ENCODE results near the gene EML4.
"Not testable (repeated sequence)": the region's sequence is repeated elsewhere in the genome, so short reads cannot be mapped to it uniquely, and the experiment has no call there.

The EML4 gene

DNA sequence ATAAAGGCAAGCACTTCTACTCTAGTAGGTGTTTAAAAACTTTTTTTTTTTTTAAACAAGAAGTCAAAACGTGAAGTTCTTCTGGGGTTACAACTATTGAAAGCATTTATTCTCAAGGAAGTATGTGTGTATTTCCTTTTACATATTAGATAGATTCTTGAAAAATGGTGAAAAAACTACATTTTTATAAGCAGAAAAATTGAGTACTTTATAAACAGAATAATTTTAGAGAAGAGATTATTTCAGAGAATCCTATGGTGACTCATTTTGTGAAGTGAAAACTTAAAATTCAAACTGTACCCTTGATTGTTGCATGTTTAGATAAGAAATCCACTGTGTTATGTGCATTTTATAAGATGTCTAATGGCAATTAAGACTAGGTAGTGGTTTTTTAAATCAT is 2.9 kb downstream of the EML4 start:
- DNase-seq (ENCODE audit: low spot score) = no peak

DNA sequence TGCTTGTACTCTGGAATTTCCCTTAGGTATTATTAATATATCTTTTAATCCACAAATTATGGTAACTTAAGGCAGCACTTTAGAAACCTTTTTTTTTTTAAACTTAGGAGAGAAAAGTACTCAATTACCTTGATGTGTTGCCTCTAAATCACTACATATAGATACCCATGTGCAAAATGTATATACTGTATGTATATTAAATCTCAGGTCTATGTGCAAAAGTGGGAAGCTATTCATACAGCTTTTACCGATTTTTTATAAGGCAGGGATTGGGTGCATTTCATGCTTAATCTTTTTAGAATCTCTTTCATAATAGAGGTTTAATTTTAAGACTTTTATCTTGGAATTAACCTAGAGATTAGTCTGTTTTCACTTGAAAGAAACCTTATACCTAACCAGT is 3.4 kb downstream of the EML4 start:
- no peak for DNase-seq (ENCODE audit: low spot score)

DNA sequence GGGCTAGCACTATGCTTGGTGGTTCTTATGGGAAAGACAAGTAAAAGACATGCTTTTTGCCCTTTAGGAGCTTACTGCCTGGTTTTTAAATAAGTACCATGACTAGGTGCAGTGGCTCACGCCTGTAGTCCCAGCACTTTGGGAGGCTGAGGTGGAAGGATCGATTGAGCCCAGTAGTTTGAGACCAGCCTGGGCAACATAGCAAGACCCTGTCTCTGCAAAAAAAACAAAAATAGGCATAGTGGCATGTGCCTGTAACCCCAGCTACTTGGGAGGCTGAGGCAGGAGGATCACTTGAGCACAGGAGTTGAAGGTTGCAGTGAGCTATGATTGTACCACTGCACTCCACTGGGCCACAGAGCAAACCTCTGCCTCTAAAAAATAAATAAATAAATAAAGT is 4.3 kb downstream of the EML4 start:
- DNase-seq (ENCODE audit: low spot score) = not testable (repeated sequence)

DNA sequence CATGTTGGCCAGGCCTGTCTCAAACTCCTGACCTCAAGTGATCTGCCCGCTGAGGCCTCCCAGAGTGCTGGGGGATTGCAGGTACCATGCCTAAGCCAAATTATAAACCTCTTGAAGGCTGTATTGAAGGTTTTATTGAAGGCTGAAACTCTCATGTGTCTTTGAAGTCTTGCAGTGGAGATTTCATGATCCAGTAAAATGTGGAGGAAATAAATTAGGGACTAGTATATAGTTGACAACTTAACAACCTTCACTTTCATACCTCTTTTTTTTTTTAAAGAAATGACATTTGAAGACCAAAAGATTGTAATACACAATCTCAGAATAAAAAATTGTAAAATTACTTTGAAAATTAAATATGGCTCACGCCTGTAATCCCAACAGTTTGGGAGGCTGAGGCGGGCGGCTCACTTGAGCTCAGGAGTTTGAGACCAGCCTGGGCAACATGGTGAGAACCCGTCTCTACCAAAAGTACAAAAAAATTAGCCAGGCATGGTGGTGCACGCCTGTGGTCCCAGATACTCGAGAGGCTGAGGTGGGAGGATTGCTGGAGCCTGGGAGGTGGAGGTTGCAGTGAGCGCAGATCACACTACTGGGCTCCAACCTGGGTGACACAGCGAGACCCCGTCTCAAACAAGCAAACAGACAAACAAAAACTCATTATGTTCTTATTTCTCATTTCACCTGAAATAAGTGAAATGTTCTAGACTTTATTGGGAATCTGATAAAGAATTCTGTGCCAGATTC is 8.0 kb downstream of the EML4 start:
- no peak for DNase-seq (ENCODE audit: low spot score)

DNA sequence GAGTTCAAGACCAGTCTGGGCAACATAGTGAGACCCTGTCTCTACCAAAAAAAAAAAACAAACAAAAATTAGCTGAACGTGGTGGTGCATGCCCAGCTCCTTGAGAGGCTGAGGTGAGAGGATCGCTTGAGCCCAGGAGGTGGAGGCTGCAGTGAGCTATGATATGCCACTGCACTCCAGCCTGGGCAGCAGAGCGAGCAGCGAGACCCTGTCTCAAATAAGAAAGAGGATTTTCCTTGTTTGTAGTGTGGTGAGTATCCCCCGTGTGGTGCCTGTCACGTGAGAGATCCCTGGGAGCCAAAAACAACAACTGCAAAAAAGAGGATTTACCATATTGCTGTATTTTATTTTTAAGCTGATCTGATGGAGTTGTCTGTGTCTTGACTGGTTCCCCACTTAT is 9.2 kb downstream of the EML4 start:
- DNase-seq (ENCODE audit: low spot score) = no peak

DNA sequence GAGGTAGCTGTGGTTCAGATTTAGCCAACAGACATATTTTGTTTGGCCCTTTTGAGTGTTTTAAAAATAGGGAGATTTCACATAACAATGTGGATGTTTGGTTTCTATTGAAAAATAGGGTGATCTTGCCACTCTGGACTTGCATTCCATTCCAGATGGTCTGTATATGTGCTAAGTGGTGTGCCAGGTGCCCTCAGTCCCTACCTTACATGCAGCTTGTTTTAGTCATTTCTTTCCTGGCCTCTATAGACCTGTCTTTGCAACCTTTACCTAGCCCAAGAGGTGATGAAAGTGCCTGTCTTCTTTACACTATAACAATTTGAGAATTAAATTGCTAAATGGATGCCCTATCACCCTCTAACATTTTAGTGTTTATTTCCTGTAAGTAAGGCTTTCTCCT is 11.1 kb downstream of the EML4 start:
- no peak for DNase-seq (ENCODE audit: low spot score)

DNA sequence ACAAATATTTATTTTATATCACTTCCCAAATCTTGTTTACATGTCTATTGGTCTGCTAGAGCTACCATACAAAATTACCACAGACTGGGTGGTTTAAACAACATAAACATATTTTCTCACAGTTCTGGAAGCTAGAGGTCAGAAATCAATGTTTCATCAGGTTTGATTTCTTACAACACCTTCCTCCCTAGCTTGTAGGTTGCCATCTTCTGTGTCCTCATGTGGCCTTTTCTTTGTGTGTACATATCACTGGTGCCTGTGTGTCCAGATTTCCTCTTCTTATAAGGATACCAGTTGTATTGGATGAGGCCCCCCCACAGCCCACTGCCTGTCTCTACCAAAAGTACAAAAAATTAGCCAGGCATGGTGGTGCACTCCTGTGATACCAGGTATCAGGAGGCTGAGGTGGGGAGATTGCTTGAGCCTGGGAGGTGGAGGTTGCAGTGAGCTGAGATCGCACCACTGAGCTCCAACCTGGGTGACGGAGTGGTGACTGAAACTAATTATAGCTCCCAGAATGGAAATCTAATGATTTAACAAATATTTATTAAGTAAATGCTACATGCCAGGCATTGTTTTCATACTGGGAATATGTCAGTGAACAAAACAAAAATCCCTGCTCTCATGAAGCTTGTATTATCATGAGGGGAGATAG is 13.6 kb downstream of the EML4 start:
- no peak for DNase-seq (ENCODE audit: low spot score)

DNA sequence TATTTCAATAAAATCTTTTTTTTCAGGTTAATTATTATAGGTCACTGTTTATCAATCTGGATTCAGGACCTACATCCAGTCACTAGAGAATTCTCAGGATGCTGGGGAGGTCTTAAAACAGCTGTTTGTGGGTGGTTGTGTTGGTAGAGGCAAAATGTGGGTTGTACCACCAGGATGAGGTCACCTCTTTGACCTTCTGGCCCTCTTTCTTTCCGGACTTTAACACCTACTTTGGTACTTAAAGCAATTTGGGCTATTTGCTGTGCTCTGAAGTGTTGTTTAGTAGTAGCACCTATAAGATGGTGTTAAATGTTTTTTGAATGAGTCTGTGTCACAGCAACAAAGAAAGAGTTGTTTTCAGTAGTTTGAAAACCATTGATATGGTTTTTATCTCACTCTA is 14.6 kb downstream of the EML4 start:
- no peak for DNase-seq (ENCODE audit: low spot score)

DNA sequence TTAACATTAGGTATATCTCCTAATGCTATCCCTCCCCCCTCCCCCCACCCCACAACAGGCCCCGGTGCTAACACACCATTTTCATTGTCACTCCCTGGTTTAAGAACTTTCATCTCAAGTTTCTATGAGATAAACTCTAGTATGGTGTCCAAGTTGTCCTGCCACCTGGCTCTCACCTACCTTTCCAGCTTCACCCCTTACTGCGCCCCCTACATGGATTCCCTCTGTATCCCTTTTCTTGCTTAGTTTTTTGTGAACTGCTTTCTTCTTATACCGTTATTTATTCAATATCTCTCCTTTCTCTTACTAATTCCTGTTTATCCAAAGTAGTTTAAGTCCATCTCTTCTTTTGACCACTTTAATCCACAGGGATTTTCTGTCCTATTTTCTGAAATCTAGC is 15.2 kb downstream of the EML4 start:
- no peak for DNase-seq (ENCODE audit: low spot score)

DNA sequence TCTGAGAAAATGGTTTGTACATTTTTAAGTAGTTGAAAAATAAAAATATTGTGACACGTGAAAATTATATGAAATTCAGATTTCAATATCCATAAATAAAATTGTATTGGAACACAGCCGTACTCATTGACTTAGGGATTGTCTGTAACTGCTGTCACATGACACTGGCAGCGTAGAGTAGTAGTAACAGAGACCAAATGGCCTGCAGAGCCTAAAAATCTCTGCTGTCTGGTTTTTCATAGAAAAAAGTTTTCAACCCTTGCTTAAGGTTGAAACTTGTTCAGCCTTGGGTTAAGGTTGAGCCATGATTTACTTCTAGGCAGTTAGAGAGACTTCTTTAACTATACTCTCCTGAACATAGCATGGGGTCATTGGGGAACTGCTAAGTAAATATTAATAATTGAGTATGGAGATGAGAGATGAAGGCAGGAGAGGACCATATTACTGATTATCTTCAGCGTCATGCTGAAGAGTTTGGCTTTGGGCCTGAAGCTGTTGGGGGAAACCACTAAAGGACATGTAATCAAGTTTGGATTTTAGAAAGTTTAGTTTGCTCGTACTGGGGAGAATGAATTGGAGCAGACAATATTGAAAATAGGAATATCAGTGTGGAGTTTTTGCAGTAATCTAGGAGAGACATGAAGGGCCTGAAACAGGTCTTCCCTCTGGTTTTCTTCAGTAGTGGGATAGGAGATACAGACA is 16.2 kb downstream of the EML4 start:
- DNase-seq (ENCODE audit: low spot score) = no peak

DNA sequence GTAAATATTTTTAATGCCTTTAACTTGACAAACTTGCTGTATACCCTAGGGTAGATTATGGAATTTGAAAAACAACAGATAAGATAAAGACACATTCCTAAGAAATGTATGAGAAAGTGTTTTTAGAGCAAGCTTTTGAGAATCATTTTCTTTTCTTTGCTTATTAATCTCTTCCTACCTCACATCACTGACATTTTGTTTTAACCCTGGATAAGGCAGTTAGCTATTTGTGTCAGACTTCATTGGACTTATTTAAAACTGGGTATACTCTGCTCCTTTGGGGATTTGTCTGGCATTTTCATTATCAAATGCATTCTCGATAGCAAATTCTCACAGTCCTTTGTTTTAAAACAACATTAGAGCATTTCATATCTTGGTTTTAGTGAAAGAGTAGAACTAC is 17.2 kb downstream of the EML4 start:
- DNase-seq (ENCODE audit: low spot score) = no peak

DNA sequence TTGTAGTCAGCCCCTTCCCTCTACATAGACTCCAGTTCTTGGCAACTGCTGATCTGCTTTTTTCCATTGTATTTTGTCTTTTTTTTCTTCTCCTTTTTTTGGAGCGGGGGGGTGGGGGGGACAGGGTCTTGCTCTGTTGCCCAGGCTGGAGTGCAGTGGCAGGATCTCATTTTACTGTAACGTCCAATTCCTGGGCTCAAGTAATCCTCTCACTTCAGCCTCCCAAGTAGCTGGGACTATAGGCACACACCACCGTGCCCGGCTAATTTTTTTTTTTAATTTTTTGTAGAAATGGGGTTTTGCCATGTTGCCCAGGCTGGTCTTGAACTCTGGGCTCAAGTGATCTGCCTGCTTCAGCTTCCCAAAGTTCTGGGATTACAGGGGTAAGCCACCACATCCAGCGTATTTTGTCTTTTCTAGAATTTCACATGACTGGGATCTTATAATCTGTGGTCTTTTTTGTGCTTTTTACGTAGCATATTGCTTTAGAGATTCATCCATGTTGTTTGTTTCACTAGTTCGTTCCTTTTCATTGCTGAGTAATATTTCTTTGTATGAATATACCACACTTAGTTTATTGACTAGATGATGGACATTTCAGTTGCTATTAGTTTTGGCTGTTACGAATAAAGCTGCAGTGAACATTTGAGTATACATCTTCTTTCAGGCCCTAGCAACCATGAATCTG is 17.9 kb downstream of the EML4 start:
- no peak for DNase-seq (ENCODE audit: low spot score)

DNA sequence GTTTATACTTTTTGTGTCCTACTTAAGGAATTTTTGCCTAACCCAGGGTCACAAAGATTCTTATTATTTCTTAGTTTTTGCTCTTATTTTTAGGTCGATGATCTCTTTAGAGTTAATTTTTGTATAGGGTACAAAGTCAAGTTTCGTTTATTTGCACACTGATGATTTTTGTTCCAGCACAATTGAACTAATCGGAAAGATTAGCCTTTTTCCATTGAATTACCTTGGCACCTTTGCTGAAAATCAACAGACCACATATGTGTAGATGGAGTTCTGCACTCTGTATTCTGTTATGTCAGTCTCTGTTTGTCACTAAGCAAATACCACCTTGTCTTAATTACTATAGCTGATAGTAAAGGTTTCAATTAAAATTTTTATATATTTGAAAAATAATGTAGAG is 18.7 kb downstream of the EML4 start:
- no peak for DNase-seq (ENCODE audit: low spot score)

DNA sequence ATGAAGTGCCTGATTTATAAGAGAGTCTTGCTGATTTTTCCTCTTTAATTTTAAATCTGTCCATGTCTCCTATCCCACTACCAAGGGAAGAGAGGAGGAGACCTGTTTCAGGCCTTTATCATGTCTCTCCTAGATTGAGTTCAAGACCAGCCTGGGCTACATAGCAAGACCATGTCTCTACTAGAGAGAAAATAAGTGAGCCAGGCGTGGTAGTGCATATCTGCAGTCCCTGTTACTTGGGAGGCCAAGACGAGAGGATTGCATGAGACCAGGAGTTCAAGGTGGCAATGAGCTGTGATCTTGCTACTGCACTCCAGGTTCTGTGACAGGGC is 20.0 kb downstream of the EML4 start:
- DNase-seq (ENCODE audit: low spot score) = no peak

DNA sequence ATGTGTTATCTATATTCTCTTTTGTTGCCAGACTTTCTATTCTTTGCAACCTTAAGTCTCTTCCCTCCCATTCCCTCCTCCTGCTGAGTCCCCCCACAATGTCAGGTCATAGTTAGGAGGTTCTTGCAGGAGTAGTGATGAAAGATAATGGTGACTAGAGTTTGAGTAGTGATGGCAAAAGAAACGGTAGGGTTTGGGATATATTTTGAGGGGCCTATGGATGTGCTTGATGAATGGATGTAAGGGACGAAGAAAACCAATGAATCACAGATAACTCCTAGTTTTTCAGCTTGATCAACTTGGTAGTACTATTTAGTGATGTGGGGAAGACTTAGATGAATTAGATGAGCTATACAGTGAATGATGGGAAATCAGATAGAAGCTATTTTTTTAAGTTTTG is 21.0 kb downstream of the EML4 start:
- no peak for DNase-seq (ENCODE audit: low spot score)

DNA sequence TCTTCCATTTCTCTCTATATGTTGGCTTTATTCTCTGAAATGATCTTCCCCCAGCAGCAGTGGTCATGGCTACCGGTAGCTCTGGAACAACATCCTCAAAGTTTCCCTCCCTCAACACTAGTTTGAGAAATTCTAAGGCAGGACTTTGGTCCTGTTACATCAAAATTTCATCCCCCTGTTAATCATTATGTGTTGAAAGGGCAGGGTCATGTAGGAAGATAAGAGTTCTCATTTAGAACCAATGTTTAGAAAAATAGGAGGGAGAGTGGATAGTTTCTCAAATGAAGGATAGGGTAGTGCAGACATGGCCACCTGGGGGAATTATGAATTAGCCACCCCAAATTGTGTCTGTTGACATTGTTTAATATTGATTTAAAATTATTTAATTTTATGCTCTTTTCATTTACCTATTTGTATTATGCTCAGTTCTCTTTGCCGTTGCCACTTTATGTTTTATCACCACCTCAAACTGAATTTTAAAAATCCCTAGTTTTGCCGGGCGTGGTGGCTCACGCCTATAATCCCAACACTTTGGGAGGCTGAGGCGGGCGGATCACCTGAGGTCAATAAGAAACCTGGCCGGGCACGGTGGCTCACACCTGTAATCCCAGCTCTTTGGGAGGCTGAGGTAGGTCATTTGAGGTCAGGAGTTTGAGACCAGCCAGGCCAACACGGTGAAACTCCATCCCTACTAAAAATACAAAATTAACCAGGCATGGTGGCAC is 22.3 kb downstream of the EML4 start:
- DNase-seq (ENCODE audit: low spot score) = no peak

DNA sequence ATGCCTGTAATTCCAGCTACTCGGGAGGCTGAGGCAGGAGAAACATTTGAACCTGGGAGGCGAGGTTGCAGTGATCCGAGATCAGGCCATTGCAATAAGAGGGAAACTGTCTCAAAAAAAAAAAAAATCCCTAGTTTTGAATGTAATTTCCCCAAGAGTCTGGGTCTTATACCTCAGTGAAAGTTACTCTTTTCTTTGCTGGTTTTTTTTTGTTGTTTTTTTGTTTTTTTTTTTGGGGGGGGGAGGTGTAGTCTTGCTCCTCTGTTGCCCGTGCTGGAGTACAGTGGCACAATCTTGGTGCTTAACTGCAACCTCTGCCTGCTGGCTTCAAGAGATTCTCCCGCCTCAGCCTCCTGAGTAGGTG is 22.8 kb downstream of the EML4 start:
- no peak for DNase-seq (ENCODE audit: low spot score)

DNA sequence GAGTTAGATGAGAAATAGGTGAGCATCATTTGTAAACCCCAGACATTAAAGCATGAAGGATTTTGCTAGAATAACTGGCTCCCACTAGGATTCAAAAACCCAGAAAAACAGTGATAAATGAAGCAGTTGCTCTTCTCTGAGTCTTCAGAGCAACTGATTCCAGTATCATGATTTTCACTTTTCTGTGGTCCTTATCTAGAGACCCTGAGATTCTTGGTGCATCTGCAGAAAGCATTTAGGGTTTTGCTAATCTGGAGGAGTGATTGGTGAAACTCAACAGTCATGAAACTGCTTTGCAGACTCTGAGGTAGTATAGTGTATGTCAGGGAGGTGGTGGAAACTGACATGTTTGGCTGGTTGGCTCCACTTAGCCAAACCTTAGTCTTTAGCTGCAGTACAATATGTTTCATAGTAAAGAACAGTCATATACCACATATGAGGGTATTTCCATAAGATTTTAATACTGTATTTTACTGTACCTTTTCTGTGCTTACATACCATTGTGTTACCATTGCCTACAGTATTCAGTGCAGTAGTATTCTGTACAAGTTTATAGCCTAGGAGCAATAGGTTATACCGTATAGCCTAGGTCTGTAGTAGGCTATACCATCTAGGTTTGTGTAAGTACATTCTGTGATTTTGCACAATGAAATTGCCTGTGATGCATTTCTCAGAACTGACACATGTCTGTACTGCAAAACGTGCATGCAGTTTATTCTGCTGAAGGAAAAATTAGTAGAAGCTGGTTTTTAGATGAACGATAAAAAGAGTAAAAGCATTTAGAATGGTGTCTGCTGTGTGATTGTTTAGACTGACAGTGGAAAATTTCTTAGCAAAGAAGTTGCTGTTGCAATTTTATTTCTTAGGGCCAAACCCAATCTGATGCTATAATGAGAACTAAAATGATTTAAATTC is 23.8 kb downstream of the EML4 start:
- no peak for DNase-seq (ENCODE audit: low spot score)

DNA sequence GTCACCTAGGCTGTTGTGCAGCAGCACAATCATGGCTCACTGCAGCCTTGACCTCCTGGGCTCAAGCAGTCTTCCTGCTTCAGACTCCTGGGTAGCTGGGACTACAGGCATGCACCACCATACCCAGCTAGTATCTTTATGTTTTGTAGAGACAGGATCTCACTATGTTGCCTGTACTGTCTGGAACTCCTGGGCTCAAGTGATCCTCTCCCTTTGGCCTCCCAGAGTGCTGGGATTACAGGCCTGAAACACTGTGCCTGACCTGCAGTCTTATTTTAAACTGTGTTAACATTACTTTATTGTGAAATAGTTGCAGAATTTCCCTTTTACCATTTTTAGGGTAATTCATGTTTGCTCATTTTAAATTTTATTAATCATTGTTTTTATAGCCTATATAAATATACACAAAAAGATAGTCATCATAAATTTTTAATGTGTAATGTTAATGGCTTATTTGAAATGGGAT is 24.6 kb downstream of the EML4 start:
- no peak for DNase-seq (ENCODE audit: low spot score)

DNA sequence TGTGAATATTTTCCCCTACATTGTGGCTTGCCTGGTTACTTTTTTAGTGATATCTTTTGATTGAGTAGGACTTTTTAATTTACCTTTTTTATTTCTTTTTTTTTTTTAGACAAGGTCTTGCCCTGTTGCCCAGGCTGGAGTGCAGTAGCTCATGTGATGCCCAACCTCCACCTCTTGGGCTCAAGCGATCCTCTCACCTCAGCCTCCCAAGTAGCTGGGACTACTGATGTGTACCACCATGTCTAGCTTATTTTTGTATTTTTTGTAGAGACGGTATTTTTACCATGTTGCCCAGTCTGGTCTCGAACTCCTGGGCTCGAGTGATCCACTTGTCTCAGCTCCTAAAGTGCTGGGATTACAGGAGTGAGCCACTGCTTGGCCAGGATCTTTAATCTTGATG is 25.3 kb downstream of the EML4 start:
- DNase-seq (ENCODE audit: low spot score) = no peak

DNA sequence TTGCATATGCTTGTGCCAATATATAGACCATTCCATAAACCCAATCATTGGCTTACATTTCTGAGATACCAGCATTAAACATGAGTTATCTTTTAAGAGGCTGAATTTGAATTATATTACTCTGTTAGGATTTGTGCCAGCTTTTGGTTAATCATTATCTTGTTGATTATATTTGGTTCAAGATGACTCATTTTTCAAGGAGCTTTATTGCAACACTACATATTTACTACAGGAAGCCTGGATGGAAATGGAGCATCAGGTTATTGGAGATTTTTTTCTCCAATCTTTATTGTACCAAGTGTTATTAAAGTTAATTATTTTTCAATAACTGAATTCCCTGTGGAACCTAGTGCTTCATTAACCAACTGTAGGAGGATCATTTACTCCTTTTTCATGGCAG is 26.4 kb downstream of the EML4 start:
- no peak for DNase-seq (ENCODE audit: low spot score)

All from pons (tissue), 1 donor.